HCT116 (cell line): ENCODE measurements around the gene ZNF532. TPM values are rescaled to one million over a fixed set of nuclear protein-coding genes. Genes with fewer than 3 reads are reported as not detected.

Experiments used
- ATAC-seq: fragments of 200-7000 bp; cut with Tn5 transposase; 2 replicates; pipeline ENCODE4 v1.9.1; 2020; ENCODE audit warnings: mild to moderate bottlenecking, moderate library complexity
- BruUV-seq: library from RNA; stranded (reverse); fragments of 400-500 nt; replicated peaks from 2 replicates; lab custom pipeline; 2021; lab: Mats Ljungman, UMichigan
- CTCF ChIA-PET: fragments of 300-600 bp; sonication (Branson Sonifier 250); formaldehyde crosslinking; loops from one replicate; lab custom pipeline; 2021; ENCODE audit warnings: antibody characterized with exemption; lab: Charles Lee
- POLR2A ChIA-PET: fragments of 300-600, 350-600 bp; sonication (Branson Sonifier 250); formaldehyde crosslinking; loops from one replicate; lab custom pipeline; 2021; ENCODE audit warnings: antibody characterized with exemption; lab: Charles Lee
- RAD21 ChIA-PET, 2 experiments: fragments of 300-600 bp; sonication (Branson Sonifier 250); formaldehyde crosslinking; loops; one replicate each; lab custom pipeline; 2023; ENCODE audit warnings: low total read pairs in 2 of 2; ENCODE audit not compliant: uncharacterized antibody in 2 of 2, unreplicated experiment in 2 of 2, low non-redundant PET in 1 of 2; lab: Charles Lee
- DNase-seq: peaks from one replicate; pipeline ENCODE4 v3.0.0-alpha.2; 2010; ENCODE audit warnings: low read depth, low spot score
- H2AFZ ChIP-seq: fragments of 200-600 bp; shearing (Covaris generic), sonication (generic); 2 replicates; pipeline ENCODE4 v1.6.1; 2017; ENCODE audit warnings: low read depth, mixed run types, mixed read lengths, antibody characterized with exemption, low read length; ENCODE audit not compliant: poor library complexity, severe bottlenecking
- H3K27ac ChIP-seq: 2 replicates; pipeline ENCODE4 v1.5.1; 2012; ENCODE audit warnings: low read depth, low read length
- H3K27me3 ChIP-seq: fragments of 200-600 bp; sonication (generic); 2 replicates; pipeline ENCODE4 v1.6.1; 2016; ENCODE audit warnings: mixed run types, low read length, mixed read lengths; ENCODE audit not compliant: insufficient read depth
- H3K36me3 ChIP-seq, 2 experiments: fragments of 200-500 bp in 1 of 2; fragments of 200-600 bp in 1 of 2; sonication (Bioruptor generic) in 1 of 2; sonication (generic) in 1 of 2; 2 replicates each; pipeline versions ENCODE4 v1.5.1 to v1.6.1; 2014 to 2016; ENCODE audit warnings: low read length in 2 of 2, inconsistent platforms in 1 of 2, mixed read lengths in 1 of 2, mixed run types in 1 of 2; ENCODE audit not compliant: insufficient read depth in 2 of 2, control insufficient read depth in 1 of 2
- H3K4me1 ChIP-seq, 2 experiments: fragments of 200-600 bp in 1 of 2; sonication (generic) in 1 of 2; 2 replicates each; pipeline versions ENCODE4 v1.5.1 to v1.6.1; 2012 to 2017; ENCODE audit warnings: low read length in 2 of 2, inconsistent platforms in 1 of 2, mild to moderate bottlenecking in 1 of 2, mixed read lengths in 1 of 2, mixed run types in 1 of 2, moderate library complexity in 1 of 2; ENCODE audit not compliant: insufficient read depth in 2 of 2, control insufficient read depth in 1 of 2
- H3K4me2 ChIP-seq: fragments of 200-600 bp; sonication (generic); 2 replicates; pipeline ENCODE4 v1.6.1; 2017; ENCODE audit warnings: mixed run types, low read length, mixed read lengths
- H3K4me3 ChIP-seq, 2 experiments: fragments of 200-600 bp in 1 of 2; sonication (generic) in 1 of 2; replicated peaks in 1 of 2; 2 replicates each; pipeline ENCODE4 v1.5.1; 2011 to 2016; ENCODE audit warnings: low read length in 2 of 2, control low read depth in 1 of 2, low read depth in 1 of 2, mild to moderate bottlenecking in 1 of 2, mixed read lengths in 1 of 2, mixed run types in 1 of 2
- H3K79me2 ChIP-seq: fragments of 200-600 bp; sonication (generic); 2 replicates; pipeline ENCODE4 v1.6.1; 2017; ENCODE audit warnings: mild to moderate bottlenecking, mixed run types, low read length, moderate library complexity, mixed read lengths; ENCODE audit not compliant: insufficient read depth
- H3K9ac ChIP-seq: fragments of 200-600 bp; sonication (generic); 2 replicates; pipeline ENCODE4 v1.6.1; 2016; ENCODE audit warnings: low read length, mixed read lengths
- H3K9me2 ChIP-seq: fragments of 200-600 bp; sonication (generic), shearing (Covaris generic); 2 replicates; pipeline ENCODE4 v1.6.1; 2017; ENCODE audit warnings: mixed run types, mild to moderate bottlenecking, moderate library complexity; ENCODE audit not compliant: insufficient read depth
- H3K9me3 ChIP-seq, 2 experiments: fragments of 200-500 bp in 1 of 2; fragments of 200-600 bp in 1 of 2; sonication (Bioruptor generic) in 1 of 2; sonication (generic) in 1 of 2; 2 replicates each; pipeline ENCODE4 v1.6.1; 2014 to 2017; ENCODE audit warnings: low read length in 2 of 2, mixed read lengths in 2 of 2, inconsistent platforms in 1 of 2, low read depth in 1 of 2, mild to moderate bottlenecking in 1 of 2, mixed run types in 1 of 2, moderate library complexity in 1 of 2; ENCODE audit not compliant: control insufficient read depth in 1 of 2, insufficient read depth in 1 of 2
- H4K20me1 ChIP-seq: fragments of 200-600 bp; sonication (generic), shearing (Covaris generic); 2 replicates; pipeline ENCODE4 v1.6.1; 2017; ENCODE audit warnings: mixed run types, mild to moderate bottlenecking, moderate library complexity; ENCODE audit not compliant: insufficient read depth
- CEBPB ChIP-seq: IDR thresholded peaks from 2 replicates; pipeline ENCODE4 v1.6.1; 2012; ENCODE audit warnings: low read depth
- EGR1 ChIP-seq: IDR thresholded peaks from 2 replicates; pipeline ENCODE4 v1.6.1; 2012; ENCODE audit warnings: low read depth
- EZH2 ChIP-seq: fragments of 200-600 bp; sonication (generic); IDR thresholded peaks from 2 replicates; pipeline ENCODE4 v1.6.1; 2017; ENCODE audit warnings: antibody characterized with exemption, mixed run types
- EZH2phosphoT487 ChIP-seq: fragments of 200-600 bp; IDR thresholded peaks from 2 replicates; pipeline ENCODE4 v1.6.1; 2018; ENCODE audit warnings: antibody characterized with exemption, borderline replicate concordance
- JUND ChIP-seq: IDR thresholded peaks from 2 replicates; pipeline ENCODE4 v1.6.1; 2012
- POLR2A ChIP-seq: IDR thresholded peaks from 2 replicates; pipeline ENCODE4 v1.7.0; 2011; ENCODE audit warnings: borderline replicate concordance; ENCODE audit not compliant: insufficient read depth, insufficient read length; ENCODE audit errors: extremely low read depth
- SIN3A ChIP-seq: IDR thresholded peaks from 2 replicates; pipeline ENCODE4 v1.6.1; 2012; ENCODE audit warnings: low read depth
- SP1 ChIP-seq: IDR thresholded peaks from 2 replicates; pipeline ENCODE4 v1.6.1; 2012; ENCODE audit warnings: low read depth
- ZNF274 ChIP-seq: fragments of 200-500 bp; sonication (Bioruptor generic); IDR thresholded peaks from 2 replicates; pipeline ENCODE4 v1.6.1; 2014; ENCODE audit warnings: mild to moderate bottlenecking, low read depth, low read length, inconsistent platforms
- intact Hi-C: fragments of 100-400 bp; cut with micrococcal nuclease; formaldehyde crosslinking; loops from 2 replicates; pipeline ENCODE4 v1.10.0; 2022
- total RNA-seq: library from RNA; stranded (reverse); gene quantifications from one replicate; pipeline ENCODE4 v1.2.1, GENCODE V29; 2021; ENCODE audit not compliant: unreplicated experiment

The ZNF532 gene
- total RNA-seq, 1 experiment from 2014 or later: 11.6 TPM

DNA sequence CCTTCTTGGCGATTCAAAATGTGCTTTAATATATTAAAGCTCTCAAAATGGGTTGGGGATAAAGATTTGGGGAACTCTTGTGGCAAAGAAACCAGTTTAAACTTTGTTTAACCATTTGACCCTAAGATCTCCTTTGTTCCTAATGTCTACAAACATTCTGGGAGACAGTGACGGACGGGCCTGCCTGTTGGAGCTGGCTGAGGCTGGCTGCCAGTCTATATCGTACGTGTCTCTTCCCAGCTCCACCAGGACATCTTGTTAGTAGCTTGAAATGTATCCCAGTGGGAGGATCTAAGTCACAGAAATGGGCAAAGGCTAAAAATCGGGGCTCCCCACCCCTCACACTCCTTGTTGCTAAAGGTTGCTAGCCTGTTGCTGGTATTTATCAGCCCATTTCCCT lies 30.7 kb downstream of the ZNF532 start:
- intact Hi-C loops: no loop called here

GRCh38 chr18:58896268-58896667 lies 31.6 kb downstream of the ZNF532 start:
- ChIA-PET RAD21 (no interaction called here), POLR2A (no interaction called here), CTCF (no interaction called here)
- Histone ChIP-seq H3K27ac (no peak overlapping the region), H3K4me3 (no peak overlapping the region), H3K9me3 (no peaks in the 10 kb centered on the region), H2AFZ (no peak overlapping the region), H3K27me3 (no peaks in the 10 kb centered on the region), H3K4me2 (no peak overlapping the region), H4K20me1 (no peaks in the 10 kb centered on the region), H3K4me1 (peaks cover 0 to 16% of the 10 kb centered on the region in 2 experiments; a peak in 2 of 4 replicates), H3K9ac (no peak overlapping the region), H3K9me2 (no peaks in the 10 kb centered on the region), H3K79me2 (no peaks in the 10 kb centered on the region), H3K36me3 (no peaks in the 10 kb centered on the region)
- intact Hi-C loops: no loop called here
- TF ChIP-seq POLR2A: no peak
- TF ChIP-seq SP1: no peak
- DNase-seq (no peak), ATAC-seq (no peak)
- no TSS peak for BruUV-seq

More for the DNA sequence above, 30.7 kb downstream of the ZNF532 start:
- Histone ChIP-seq H3K27me3 (no peaks in the 10 kb centered on the region), H4K20me1 (no peaks in the 10 kb centered on the region)
- no peak for DNase-seq
- BruUV-seq: no TSS peak
- TF ChIP-seq SIN3A: no peak
- no peak for TF ChIP-seq CEBPB
- no peak for TF ChIP-seq EGR1
- no peak for TF ChIP-seq EZH2phosphoT487
- TF ChIP-seq SP1: no peak
- TF ChIP-seq EZH2: no peak
- TF ChIP-seq ZNF274: no peak
- no peak for TF ChIP-seq JUND
- TF ChIP-seq, all 23 proteins: peak for 0
- ATAC-seq: no peak
- H3K79me2 ChIP-seq: no peaks in the 10 kb centered on the region
- no peaks in the 10 kb centered on the region for H3K36me3 ChIP-seq
- peaks cover 0 to 16% of the 10 kb centered on the region in 2 experiments; a peak in 2 of 4 replicates for H3K4me1 ChIP-seq
- H3K9me3 ChIP-seq: no peaks in the 10 kb centered on the region
- no peak overlapping the region for H3K4me2 ChIP-seq
- CTCF ChIA-PET: no interaction called here
- RAD21 ChIA-PET: no interaction called here
- no peaks in the 10 kb centered on the region for H3K9me2 ChIP-seq
- no peak overlapping the region for H3K27ac ChIP-seq
- H3K9ac ChIP-seq: no peak overlapping the region
- no peak overlapping the region for H3K4me3 ChIP-seq
- POLR2A ChIA-PET: no interaction called here
- no peak overlapping the region for H2AFZ ChIP-seq
